Measurements from ENCODE around the gene PRDM16. TPM values are rescaled to one million over a fixed set of nuclear protein-coding genes. Genes with fewer than 3 reads are reported as not detected.
A peak's percentile ranks its signal among the peaks of the same experiment; 100 is the strongest.

Gene PRDM16
- total RNA-seq, 1 experiment from 2014 or later, result 1.6 TPM

DNA sequence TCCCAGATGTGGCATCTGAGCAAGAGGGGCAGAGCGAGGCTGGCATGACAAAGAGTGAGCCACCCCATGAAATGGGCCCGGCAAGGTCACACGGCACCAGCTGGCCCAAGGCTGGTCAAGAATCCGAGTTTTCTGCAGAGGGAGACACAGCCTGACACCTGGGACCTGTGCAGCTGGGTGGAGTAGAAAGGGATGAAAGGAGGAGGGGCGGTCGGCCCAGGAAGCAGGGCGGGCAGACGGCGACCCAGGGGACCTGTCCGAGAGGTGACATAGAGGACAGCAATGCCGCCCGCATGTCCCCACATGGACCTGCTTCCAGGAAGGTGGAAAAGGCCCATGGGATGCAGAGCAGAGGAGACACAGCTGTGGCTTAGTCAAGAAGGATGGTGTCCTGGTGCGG lies 137.7 kb downstream of the PRDM16 start (continued):
- TF ChIP-seq, protein P1, sequence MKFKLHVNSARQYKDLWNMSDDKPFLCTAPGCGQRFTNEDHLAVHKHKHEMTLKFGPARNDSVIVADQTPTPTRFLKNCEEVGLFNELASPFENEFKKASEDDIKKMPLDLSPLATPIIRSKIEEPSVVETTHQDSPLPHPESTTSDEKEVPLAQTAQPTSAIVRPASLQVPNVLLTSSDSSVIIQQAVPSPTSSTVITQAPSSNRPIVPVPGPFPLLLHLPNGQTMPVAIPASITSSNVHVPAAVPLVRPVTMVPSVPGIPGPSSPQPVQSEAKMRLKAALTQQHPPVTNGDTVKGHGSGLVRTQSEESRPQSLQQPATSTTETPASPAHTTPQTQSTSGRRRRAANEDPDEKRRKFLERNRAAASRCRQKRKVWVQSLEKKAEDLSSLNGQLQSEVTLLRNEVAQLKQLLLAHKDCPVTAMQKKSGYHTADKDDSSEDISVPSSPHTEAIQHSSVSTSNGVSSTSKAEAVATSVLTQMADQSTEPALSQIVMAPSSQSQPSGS (CRISPR knock-in tag; IDR thresholded peaks at IDR 0.05; ENCODE audit: borderline replicate concordance, low read depth), result no peak
- TF ChIP-seq TCF7 (CRISPR knock-in tag; IDR thresholded peaks at IDR 0.05; ENCODE audit: low read depth) (no peak), CREM (CRISPR knock-in tag; IDR thresholded peaks at IDR 0.05) (no peak), NFE2L1 (CRISPR knock-in tag; IDR thresholded peaks at IDR 0.05) (no peak)
- TF ChIP-seq, protein P2, sequence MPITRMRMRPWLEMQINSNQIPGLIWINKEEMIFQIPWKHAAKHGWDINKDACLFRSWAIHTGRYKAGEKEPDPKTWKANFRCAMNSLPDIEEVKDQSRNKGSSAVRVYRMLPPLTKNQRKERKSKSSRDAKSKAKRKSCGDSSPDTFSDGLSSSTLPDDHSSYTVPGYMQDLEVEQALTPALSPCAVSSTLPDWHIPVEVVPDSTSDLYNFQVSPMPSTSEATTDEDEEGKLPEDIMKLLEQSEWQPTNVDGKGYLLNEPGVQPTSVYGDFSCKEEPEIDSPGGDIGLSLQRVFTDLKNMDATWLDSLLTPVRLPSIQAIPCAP (CRISPR knock-in tag; IDR thresholded peaks at IDR 0.05), result no peak
- TF ChIP-seq, protein P3, sequence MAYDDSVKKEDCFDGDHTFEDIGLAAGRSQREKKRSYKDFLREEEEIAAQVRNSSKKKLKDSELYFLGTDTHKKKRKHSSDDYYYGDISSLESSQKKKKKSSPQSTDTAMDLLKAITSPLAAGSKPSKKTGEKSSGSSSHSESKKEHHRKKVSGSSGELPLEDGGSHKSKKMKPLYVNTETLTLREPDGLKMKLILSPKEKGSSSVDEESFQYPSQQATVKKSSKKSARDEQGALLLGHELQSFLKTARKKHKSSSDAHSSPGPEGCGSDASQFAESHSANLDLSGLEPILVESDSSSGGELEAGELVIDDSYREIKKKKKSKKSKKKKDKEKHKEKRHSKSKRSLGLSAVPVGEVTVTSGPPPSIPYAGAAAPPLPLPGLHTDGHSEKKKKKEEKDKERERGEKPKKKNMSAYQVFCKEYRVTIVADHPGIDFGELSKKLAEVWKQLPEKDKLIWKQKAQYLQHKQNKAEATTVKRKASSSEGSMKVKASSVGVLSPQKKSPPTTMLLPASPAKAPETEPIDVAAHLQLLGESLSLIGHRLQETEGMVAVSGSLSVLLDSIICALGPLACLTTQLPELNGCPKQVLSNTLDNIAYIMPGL (CRISPR knock-in tag; IDR thresholded peaks at IDR 0.05), result no peak
- TF ChIP-seq, protein P4, sequence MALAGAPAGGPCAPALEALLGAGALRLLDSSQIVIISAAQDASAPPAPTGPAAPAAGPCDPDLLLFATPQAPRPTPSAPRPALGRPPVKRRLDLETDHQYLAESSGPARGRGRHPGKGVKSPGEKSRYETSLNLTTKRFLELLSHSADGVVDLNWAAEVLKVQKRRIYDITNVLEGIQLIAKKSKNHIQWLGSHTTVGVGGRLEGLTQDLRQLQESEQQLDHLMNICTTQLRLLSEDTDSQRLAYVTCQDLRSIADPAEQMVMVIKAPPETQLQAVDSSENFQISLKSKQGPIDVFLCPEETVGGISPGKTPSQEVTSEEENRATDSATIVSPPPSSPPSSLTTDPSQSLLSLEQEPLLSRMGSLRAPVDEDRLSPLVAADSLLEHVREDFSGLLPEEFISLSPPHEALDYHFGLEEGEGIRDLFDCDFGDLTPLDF (CRISPR knock-in tag; IDR thresholded peaks at IDR 0.05), result no peak
- TF ChIP-seq, protein P5, sequence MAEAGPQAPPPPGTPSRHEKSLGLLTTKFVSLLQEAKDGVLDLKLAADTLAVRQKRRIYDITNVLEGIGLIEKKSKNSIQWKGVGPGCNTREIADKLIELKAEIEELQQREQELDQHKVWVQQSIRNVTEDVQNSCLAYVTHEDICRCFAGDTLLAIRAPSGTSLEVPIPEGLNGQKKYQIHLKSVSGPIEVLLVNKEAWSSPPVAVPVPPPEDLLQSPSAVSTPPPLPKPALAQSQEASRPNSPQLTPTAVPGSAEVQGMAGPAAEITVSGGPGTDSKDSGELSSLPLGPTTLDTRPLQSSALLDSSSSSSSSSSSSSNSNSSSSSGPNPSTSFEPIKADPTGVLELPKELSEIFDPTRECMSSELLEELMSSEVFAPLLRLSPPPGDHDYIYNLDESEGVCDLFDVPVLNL (CRISPR knock-in tag; IDR thresholded peaks at IDR 0.05; ENCODE audit: borderline replicate concordance, low read depth), result no peak

DNA sequence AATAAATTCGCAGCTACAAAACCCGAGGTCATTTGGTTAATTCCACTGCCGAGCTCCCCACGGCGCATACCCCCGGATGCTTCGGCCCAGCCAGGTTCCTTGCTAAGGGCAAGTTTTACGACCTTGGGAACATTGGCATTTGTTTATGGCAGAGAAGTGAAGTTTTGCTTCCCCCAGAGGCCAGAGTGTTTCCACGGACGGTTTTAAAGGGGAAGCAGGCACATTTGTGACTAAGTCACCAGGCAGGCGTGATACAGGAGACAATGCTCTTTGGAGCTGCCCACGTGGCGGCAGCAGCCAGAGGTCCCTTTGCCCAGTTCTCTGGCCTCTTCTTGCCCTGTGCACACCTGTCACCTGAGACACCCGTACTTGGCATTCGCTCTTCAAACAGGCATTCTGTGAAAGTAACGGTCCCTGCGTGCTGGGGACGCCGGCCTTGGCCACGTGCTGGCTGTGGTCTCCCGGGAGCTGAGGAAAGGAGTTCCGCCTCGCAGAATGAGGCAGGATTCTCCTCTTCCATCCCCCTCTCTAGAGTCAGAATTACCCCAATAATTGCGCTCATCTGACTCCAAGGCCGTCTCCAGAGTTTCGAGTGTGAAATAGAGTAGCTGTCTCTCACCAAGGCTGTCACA lies 138.3 kb downstream of the PRDM16 start:
- peaks cover 10% of the 10 kb centered on the region for H3K4me1 Mint-ChIP-seq
- ChIA-PET POLR2A (no interaction called here), CTCF (no interaction called here)
- DNase-seq (ENCODE audit: low spot score), result no peak
- no peaks in the 10 kb centered on the region for H3K9me3 Mint-ChIP-seq
- no peaks in the 10 kb centered on the region for H3K27me3 Mint-ChIP-seq (ENCODE audit: low read depth)
- H3K36me3 Mint-ChIP-seq, result no peaks in the 10 kb centered on the region
- peak overlapping the region; percentile 32; the same call in 1 of the 2 replicates for H3K27ac Mint-ChIP-seq
- no peak overlapping the region for H3K4me3 Mint-ChIP-seq
- ATAC-seq, result no peak
- TF ChIP-seq TEAD4 (CRISPR knock-in tag; IDR thresholded peaks at IDR 0.05), result no peak
- no peak for TF ChIP-seq ZNF416 (CRISPR knock-in tag; IDR thresholded peaks at IDR 0.05)
- TF ChIP-seq TEAD1 (CRISPR knock-in tag; IDR thresholded peaks at IDR 0.05), result no peak
- no peak for TF ChIP-seq EMX1 (CRISPR knock-in tag; IDR thresholded peaks at IDR 0.05)
- TF ChIP-seq, protein P6, sequence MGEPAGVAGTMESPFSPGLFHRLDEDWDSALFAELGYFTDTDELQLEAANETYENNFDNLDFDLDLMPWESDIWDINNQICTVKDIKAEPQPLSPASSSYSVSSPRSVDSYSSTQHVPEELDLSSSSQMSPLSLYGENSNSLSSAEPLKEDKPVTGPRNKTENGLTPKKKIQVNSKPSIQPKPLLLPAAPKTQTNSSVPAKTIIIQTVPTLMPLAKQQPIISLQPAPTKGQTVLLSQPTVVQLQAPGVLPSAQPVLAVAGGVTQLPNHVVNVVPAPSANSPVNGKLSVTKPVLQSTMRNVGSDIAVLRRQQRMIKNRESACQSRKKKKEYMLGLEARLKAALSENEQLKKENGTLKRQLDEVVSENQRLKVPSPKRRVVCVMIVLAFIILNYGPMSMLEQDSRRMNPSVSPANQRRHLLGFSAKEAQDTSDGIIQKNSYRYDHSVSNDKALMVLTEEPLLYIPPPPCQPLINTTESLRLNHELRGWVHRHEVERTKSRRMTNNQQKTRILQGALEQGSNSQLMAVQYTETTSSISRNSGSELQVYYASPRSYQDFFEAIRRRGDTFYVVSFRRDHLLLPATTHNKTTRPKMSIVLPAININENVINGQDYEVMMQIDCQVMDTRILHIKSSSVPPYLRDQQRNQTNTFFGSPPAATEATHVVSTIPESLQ (CRISPR knock-in tag; IDR thresholded peaks at IDR 0.05), result no peak
- TF ChIP-seq ZNF219 (CRISPR knock-in tag; IDR thresholded peaks at IDR 0.05; ENCODE audit: borderline replicate concordance), result no peak
- TF ChIP-seq MXD4 (CRISPR knock-in tag; IDR thresholded peaks at IDR 0.05; ENCODE audit: borderline replicate concordance), result no peak
- no peak for TF ChIP-seq PRRX2 (CRISPR knock-in tag; IDR thresholded peaks at IDR 0.05)
- TF ChIP-seq, protein P7, sequence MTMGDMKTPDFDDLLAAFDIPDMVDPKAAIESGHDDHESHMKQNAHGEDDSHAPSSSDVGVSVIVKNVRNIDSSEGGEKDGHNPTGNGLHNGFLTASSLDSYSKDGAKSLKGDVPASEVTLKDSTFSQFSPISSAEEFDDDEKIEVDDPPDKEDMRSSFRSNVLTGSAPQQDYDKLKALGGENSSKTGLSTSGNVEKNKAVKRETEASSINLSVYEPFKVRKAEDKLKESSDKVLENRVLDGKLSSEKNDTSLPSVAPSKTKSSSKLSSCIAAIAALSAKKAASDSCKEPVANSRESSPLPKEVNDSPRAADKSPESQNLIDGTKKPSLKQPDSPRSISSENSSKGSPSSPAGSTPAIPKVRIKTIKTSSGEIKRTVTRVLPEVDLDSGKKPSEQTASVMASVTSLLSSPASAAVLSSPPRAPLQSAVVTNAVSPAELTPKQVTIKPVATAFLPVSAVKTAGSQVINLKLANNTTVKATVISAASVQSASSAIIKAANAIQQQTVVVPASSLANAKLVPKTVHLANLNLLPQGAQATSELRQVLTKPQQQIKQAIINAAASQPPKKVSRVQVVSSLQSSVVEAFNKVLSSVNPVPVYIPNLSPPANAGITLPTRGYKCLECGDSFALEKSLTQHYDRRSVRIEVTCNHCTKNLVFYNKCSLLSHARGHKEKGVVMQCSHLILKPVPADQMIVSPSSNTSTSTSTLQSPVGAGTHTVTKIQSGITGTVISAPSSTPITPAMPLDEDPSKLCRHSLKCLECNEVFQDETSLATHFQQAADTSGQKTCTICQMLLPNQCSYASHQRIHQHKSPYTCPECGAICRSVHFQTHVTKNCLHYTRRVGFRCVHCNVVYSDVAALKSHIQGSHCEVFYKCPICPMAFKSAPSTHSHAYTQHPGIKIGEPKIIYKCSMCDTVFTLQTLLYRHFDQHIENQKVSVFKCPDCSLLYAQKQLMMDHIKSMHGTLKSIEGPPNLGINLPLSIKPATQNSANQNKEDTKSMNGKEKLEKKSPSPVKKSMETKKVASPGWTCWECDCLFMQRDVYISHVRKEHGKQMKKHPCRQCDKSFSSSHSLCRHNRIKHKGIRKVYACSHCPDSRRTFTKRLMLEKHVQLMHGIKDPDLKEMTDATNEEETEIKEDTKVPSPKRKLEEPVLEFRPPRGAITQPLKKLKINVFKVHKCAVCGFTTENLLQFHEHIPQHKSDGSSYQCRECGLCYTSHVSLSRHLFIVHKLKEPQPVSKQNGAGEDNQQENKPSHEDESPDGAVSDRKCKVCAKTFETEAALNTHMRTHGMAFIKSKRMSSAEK (CRISPR knock-in tag; IDR thresholded peaks at IDR 0.05; ENCODE audit: borderline replicate concordance), result no peak
- TF ChIP-seq, protein P8, sequence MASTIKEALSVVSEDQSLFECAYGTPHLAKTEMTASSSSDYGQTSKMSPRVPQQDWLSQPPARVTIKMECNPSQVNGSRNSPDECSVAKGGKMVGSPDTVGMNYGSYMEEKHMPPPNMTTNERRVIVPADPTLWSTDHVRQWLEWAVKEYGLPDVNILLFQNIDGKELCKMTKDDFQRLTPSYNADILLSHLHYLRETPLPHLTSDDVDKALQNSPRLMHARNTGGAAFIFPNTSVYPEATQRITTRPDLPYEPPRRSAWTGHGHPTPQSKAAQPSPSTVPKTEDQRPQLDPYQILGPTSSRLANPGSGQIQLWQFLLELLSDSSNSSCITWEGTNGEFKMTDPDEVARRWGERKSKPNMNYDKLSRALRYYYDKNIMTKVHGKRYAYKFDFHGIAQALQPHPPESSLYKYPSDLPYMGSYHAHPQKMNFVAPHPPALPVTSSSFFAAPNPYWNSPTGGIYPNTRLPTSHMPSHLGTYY (CRISPR knock-in tag; IDR thresholded peaks at IDR 0.05), result no peak
- no peak for TF ChIP-seq TP53 (CRISPR knock-in tag; IDR thresholded peaks at IDR 0.05)
- TF ChIP-seq, protein P9, sequence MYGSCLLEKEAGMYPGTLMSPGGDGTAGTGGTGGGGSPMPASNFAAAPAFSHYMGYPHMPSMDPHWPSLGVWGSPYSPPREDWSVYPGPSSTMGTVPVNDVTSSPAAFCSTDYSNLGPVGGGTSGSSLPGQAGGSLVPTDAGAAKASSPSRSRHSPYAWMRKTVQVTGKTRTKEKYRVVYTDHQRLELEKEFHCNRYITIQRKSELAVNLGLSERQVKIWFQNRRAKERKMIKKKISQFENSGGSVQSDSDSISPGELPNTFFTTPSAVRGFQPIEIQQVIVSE (CRISPR knock-in tag; IDR thresholded peaks at IDR 0.05; ENCODE audit: borderline replicate concordance), result no peak
